Activated CD8-positive, alpha-beta memory T cell treated with anti-CD3 and anti-CD28 coated beads, Interleukin-2, amount 50 U/mL, for 4 hours (primary cell): ENCODE results near the gene APMAP.

Experiments used
- DNase-seq: peaks from one replicate; pipeline ENCODE4 v3.0.0-alpha.2; 2020

The APMAP gene

DNA sequence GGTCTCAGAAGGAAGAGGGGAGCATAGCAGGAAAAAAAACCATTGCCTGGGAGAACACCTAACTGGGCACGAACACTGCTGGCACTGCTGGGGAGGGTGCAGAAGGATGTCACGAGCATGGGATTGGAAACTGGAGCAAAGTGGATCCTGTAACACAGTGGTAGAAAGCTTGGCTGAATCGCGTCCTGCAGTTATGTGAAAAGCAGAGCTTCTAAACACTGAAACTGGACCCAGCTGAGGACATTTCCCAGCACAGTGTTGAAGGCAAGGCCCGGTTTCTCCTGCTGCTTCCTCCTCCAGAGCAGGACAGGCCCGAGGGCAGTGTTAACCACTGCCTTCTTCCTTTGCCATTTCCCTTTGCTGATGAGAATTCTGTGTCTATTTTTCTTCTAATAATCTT lies 6.7 kb downstream of the APMAP start:
- no peak for DNase-seq

DNA sequence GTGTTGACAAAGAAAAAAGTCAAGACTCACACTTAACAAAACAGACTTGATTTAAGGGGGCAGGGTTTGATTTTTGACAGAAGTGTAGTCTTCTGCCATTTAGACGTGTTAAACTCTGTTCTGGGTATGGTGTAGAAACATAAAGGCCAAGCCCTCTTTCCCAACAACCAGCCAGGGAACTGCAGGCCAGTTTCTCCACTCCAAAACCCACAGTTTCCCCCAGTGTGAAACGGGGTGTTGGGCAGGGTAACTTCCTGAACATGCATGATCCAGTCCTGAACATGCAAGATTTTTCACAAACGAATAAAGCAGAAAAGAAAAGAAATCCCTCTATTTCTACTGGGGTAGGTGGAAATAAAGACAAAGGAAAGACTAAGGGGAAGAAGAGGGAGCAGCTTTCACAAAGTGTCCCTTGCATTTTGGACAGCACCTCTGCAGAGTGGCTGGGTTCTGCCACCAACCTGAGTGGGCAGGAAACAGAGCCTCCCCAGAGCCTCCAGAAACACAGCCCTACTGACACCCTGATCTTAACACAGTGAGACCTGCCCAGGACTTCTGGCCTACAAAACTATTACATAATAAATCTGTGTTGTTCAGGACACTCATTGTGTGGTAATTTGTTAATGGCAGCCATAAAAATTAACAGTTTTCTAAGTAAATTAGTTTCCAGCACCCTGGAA lies 7.5 kb downstream of the APMAP start:
- DNase-seq = no peak

DNA sequence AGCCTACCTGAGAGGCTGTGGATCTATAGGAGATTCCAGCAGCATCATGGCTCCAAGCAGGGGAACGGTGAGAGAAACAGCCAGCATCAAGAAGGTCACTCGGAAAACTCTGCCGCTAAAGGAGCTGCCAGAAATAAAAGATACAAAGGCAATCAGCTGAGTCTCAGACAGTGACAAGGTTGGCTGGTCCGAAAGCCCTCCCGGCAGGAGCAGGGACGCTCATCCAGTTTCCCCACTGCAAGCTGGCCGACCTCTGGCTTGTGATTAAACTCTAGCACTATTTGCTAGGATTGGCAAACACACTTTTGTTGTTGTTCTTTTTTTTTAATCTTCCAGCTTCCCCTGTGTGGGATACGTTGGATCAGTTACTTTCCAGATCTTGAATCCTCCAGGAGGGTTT lies 8.7 kb downstream of the APMAP start:
- DNase-seq = no peak

- no peak for DNase-seq
These were observed 10.8 kb downstream of the APMAP start for GRCh38 chr20:24981790-24982189.

- no peak for DNase-seq
These were observed 11.3 kb downstream of the APMAP start for GRCh38 chr20:24981282-24981681.

DNA sequence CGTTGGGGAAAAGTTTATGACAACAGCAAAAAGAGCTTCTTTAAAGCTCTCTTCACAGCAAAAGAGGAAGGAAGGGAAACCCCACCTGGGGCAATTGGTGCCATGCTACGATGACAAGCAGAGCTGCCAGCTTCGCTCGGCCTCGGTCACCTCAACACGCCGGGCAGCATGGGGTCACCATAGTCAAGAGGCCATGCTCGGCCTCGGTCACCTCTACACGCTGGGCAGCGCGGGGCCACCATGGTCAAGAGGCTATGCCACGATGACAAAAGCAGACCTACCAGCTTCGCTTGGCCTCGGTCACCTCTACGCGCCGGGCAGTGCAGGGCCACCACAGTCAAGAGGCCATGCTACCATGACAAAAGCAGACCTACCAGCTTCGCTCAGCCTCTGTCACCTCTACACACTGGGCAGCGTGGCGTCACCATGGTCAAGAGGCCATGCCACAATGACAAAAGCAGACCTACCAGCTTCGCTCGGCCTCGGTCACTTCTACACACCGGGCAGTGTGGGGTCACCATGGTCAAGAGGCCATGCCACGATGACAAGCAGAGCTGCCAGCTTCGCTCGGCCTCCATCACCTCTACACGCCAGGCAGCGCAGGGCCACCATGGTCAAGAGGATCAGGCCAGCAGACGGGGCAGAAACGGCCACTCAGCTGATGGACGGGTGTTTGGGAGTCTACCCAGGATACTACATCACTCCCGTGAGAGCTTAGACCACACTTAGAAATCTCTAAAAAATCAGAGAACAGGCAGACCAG lies 12.1 kb downstream of the APMAP start:
- DNase-seq = no peak

GRCh38 chr20:24979036-24979960 lies 13.3 kb downstream of the APMAP start:
- no peak for DNase-seq

- no peak for DNase-seq
These were observed 14.0 kb downstream of the APMAP start for GRCh38 chr20:24978513-24978912.

DNA sequence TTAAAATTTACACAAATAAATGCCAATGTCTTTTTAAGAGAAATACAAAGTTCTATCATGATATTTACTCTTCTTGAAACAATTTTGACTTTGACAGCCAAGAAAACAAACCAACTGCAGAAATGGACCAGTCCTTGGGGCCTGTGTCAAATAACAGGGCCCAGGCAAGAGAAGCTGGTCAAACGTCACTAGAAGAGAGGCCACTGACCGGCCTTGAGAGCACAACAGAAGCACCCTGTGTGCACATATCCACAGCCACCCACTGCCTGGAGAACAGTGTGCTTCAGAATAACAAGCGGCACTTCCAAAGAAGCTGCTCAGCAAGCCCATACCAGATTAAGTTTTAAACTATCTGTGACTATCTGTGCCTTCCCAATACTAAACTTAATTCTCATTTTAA lies 14.8 kb downstream of the APMAP start:
- no peak for DNase-seq

GRCh38 chr20:24977336-24977735 lies 15.2 kb downstream of the APMAP start:
- DNase-seq = no peak

- DNase-seq = no peak
These were observed 20.2 kb downstream of the APMAP start for GRCh38 chr20:24972341-24972740.

GRCh38 chr20:24971376-24972101 lies 21.0 kb downstream of the APMAP start:
- DNase-seq = no peak

GRCh38 chr20:24970754-24971153 lies 21.8 kb downstream of the APMAP start:
- no peak for DNase-seq

DNA sequence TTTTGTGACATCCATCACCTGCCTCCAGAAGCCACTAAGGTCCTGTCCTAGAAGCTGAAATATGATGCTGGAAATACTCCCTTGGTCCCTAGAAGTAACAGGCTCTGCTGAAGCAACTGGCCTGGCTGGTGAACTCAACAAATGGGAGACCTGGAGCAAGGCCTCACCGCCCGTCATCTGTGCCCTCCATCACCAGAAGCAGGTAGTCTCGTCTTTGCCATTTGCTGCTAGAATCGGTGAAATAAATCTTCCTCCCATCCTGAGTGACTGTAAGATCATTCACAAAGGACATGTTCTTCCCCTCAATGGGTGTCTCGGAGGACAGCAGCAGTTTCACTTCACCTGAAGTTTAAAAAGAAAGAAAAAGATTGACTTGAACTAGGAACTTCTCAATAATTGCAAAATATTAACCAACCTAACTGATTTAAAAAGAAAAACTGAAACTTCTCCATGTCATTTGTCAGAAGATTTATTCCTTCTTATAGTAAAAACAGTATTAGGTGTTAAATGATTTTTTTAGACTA lies 22.5 kb downstream of the APMAP start:
- no peak for DNase-seq

DNA sequence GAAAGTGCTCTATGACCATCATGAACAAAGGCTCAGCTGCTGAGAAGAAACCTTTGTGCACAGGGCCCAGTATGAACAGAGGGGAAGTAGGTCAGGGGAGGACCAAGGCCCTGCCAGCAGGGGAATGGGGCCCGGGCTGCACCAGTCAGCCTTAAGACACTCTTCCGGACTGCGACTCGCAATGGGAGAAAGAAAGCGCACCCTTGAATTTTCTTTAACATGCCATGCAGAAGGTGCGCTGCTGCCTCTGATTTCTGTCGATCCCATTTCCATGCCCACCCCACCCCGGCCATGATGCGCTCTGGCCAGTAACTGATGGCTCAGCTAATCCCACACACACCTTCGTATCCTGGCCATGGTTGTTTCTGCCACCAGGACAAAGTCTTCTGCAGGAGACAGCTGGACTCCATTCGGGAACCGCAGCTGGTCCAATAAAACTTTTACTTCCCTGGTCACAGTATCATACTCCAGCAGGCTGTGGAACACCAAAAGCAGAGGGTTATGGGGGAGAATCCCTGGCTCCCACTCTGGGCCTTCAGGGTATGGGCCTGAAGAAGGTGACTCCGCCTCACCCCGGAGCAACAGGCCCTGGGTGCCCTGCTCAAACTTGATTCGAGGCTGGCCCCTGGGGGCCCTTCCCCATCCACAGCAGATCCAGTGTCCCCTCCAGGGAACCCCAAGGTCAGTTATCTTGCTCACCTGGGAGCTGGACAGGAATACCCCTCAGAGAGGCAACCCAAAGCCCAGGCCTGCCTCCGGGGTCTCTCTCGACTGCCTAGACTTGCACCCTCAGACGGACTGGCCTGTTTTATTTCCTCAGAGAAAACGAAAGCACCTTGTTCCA lies 23.1 kb downstream of the APMAP start:
- DNase-seq = no peak

DNA sequence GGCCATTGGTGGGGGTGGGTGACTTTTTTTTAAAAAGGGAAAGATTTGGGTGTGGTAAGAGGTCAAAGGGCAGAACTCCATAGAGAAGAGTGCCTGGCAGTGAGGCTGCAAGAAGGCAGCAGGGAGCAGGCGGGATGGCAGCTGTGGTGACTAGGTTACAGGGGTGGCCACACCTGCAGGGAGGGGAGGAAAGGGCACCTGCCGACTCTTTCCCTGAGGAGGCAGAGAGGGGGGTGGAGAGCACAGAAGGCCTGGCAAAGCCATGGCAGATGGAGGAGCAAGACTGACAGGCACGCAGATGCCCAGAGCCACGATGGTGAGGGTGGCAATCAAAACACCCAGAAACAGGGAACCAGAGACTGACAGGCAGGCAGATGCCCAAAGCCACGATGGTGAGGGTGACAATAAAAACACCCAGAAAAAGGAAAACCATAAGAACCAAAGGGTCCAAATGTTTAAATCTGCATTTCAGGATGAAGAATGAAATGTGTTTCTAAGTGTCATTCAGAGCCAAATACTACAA lies 24.2 kb downstream of the APMAP start:
- no peak for DNase-seq

GRCh38 chr20:24966317-24967012 lies 26.1 kb downstream of the APMAP start:
- no peak for DNase-seq

- no peak for DNase-seq
These were observed 27.3 kb downstream of the APMAP start for GRCh38 chr20:24965065-24965919.

- no peak for DNase-seq
These were observed 28.1 kb downstream of the APMAP start for GRCh38 chr20:24964506-24964840.
